AG04450 (cell line): ENCODE results near the gene TMEM238. TPM values are rescaled to one million over a fixed set of nuclear protein-coding genes. Genes with fewer than 3 reads are reported as not detected.

Experiments used
- CTCF ChIA-PET: fragments of 300-600, 350-600 bp; formaldehyde crosslinking; extraction: SDS; loops from one replicate; lab custom pipeline; 2022; ENCODE audit warnings: antibody characterized with exemption, inconsistent platforms; lab: Charles Lee
- POLR2A ChIA-PET: fragments of 350-600 bp; formaldehyde crosslinking; extraction: SDS; loops from one replicate; lab custom pipeline; 2021; ENCODE audit warnings: antibody characterized with exemption, inconsistent platforms; lab: Yijun Ruan, JAX
- DNase-seq: peaks from one replicate; pipeline ENCODE4 v3.0.0-alpha.2; 2011; ENCODE audit warnings: low read depth, low spot score
- H3K27ac ChIP-seq: one replicate; pipeline ENCODE4 v1.5.1; 2012; ENCODE audit warnings: low read depth, low read length, control low read depth
- H3K27me3 ChIP-seq: one replicate; pipeline ENCODE4 v1.6.0; 2012; ENCODE audit warnings: low read length; ENCODE audit not compliant: control insufficient read depth, insufficient read depth
- H3K4me3 ChIP-seq: 2 replicates; pipeline ENCODE4 v1.5.1; 2011; ENCODE audit warnings: mild to moderate bottlenecking, low read depth, low read length, control low read depth
- H3K9me3 ChIP-seq: 2 replicates; pipeline ENCODE4 v1.5.1; 2012; ENCODE audit warnings: low read length; ENCODE audit not compliant: control insufficient read depth, insufficient read depth
- CTCF ChIP-seq: IDR thresholded peaks from 2 replicates; pipeline ENCODE4 v1.5.1; 2011; ENCODE audit warnings: low read depth, low read length, control low read depth, inconsistent platforms
- polyA plus RNA-seq: library from polyadenylated mRNA; depleted of rRNA; stranded (reverse); fragments of >200 nt; gene quantifications from 2 replicates; pipeline ENCODE4 v1.2.3, GENCODE V29; 2011

TMEM238 gene
- polyA plus RNA-seq, 1 experiment = not detected

- Histone ChIP-seq H3K9me3 (no peaks in the 10 kb centered on the region; the same call in 1 of the 2 replicates), H3K27me3 (no peaks in the 10 kb centered on the region), H3K27ac (no peak overlapping the region), H3K4me3 (no peak overlapping the region)
- CTCF ChIA-PET = interaction anchor here (1.0 kb wide), 1 partner anchor 43 kb away, joined by 4 read pairs; no protein-coding TSS in a partner anchor
- POLR2A ChIA-PET = interaction anchor here (0.5 to 1.2 kb wide), 2 partner anchors 26 to 63 kb away, joined by 4 to 6 read pairs; partner anchors contain the start of genes IL11 and UBE2S
- TF ChIP-seq CTCF = no peak
- no peak for DNase-seq
Observed at GRCh38 chr19:55344444-55344843, 39.6 kb downstream of the TMEM238 start.

GRCh38 chr19:55341595-55342531 is 42.2 kb downstream of the TMEM238 start:
- no peak for TF ChIP-seq CTCF
- ChIA-PET CTCF (interaction anchor here (0.7 kb wide), 1 partner anchor 201 kb away, joined by 4 read pairs; no protein-coding TSS in a partner anchor), POLR2A (no interaction called here)
- no peaks in the 10 kb centered on the region for H3K27me3 ChIP-seq
- no peaks in the 10 kb centered on the region; the same call in 1 of the 2 replicates for H3K9me3 ChIP-seq
- peak overlapping the region; percentile 38 for H3K4me3 ChIP-seq
- DNase-seq = no peak
- no peak overlapping the region for H3K27ac ChIP-seq

GRCh38 chr19:55341171-55341588 is 42.9 kb downstream of the TMEM238 start:
- ChIA-PET CTCF (interaction anchor here (0.6 to 0.7 kb wide), 2 partner anchors 195 to 200 kb away, joined by 3 to 4 read pairs; no protein-coding TSS in a partner anchor), POLR2A (interaction anchor here (0.7 kb wide), 1 partner anchor 1199 kb away, joined by 5 read pairs; no protein-coding TSS in a partner anchor)

GRCh38 chr19:55340784-55341147 is 43.3 kb downstream of the TMEM238 start:
- TF ChIP-seq CTCF = peak; percentile 28
- peak overlapping the region; percentile 79 for H3K4me3 ChIP-seq
- H3K27ac ChIP-seq = no peak overlapping the region
- H3K27me3 ChIP-seq = no peaks in the 10 kb centered on the region
- POLR2A ChIA-PET = interaction anchor here (0.7 kb wide), 1 partner anchor 1198 kb away, joined by 5 read pairs; no protein-coding TSS in a partner anchor
- CTCF ChIA-PET = interaction anchor here (0.6 kb wide), 1 partner anchor 195 kb away, joined by 3 read pairs; no protein-coding TSS in a partner anchor
- no peak for DNase-seq
- H3K9me3 ChIP-seq = no peaks in the 10 kb centered on the region; the same call in 1 of the 2 replicates

More at GRCh38 chr19:55341171-55341588, 42.9 kb downstream of the TMEM238 start:
- Histone ChIP-seq H3K4me3 (peak overlapping the region; percentile 79), H3K27me3 (no peaks in the 10 kb centered on the region), H3K27ac (no peak overlapping the region), H3K9me3 (no peaks in the 10 kb centered on the region; the same call in 1 of the 2 replicates)
- TF ChIP-seq CTCF = no peak
- DNase-seq = no peak
